AG10803 (cell line): ENCODE data around the gene PIGU.
A peak's percentile ranks its signal among the peaks of the same experiment; 100 is the strongest.

Experiments used
- DNase-seq: peaks from one replicate; pipeline ENCODE4 v3.0.0; 2010; ENCODE audit warnings: low read depth
- H3K4me3 ChIP-seq: 2 replicates; pipeline ENCODE4 v1.5.1; 2011; ENCODE audit warnings: mild to moderate bottlenecking, low read length, control low read depth
- TF ChIP-seq, protein P1 (sequence below): conservative IDR thresholded peaks from 2 replicates; pipeline ENCODE4 v1.5.1; 2011; ENCODE audit warnings: mild to moderate bottlenecking, low read length, control low read depth, inconsistent platforms

The PIGU gene

DNA sequence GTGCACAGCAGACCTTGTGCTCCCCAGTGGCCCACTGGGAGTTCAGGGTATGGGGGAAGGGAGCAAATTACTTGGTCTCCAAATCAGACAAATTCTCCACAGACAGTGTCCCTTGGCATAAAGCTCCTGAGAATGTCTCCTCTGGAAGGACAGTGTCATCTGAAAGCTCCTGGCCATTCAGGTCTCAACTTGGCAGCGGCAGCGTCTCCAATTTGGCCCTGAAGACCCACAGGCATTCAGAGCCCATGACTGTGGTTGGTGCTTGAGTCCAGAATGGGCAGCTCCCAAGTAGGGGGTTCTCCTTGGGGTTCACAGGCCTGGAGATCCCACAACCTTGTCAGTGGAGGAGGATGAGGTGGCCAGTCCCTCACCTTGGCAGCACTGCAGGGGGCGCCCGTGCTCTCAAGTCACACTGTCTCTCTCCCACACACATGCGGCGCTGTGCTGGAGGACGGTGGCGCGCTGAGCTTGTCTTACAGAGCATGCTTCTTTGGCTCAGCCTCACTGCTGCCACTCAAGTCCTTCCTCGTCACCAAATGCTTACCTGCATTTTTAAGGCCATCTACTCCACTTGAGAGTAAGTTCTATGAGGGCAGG, 140.0 kb downstream of the PIGU start:
- H3K4me3 ChIP-seq = no peak overlapping the region
- TF ChIP-seq, protein P1, sequence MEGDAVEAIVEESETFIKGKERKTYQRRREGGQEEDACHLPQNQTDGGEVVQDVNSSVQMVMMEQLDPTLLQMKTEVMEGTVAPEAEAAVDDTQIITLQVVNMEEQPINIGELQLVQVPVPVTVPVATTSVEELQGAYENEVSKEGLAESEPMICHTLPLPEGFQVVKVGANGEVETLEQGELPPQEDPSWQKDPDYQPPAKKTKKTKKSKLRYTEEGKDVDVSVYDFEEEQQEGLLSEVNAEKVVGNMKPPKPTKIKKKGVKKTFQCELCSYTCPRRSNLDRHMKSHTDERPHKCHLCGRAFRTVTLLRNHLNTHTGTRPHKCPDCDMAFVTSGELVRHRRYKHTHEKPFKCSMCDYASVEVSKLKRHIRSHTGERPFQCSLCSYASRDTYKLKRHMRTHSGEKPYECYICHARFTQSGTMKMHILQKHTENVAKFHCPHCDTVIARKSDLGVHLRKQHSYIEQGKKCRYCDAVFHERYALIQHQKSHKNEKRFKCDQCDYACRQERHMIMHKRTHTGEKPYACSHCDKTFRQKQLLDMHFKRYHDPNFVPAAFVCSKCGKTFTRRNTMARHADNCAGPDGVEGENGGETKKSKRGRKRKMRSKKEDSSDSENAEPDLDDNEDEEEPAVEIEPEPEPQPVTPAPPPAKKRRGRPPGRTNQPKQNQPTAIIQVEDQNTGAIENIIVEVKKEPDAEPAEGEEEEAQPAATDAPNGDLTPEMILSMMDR = peak; percentile 47
- DNase-seq = peak; percentile 39

DNA sequence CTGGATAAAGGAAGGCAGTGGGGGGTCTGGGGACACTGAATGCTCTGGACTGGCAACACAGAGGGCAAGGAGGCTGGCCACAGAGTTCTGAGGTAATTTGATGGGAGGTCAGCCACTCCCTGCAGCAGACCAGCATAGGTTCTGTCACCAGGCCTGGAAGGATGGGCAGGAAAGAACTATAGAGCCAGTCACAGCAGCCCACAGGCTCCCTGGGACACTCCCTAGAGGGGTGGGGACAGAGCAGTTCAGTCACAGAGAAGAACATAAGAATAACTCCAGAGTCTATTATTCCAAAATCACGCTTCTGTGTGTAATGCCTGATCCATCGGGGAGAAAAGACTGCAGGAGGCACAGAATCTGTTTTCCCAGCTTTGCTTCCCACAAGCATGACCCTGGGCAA, 141.0 kb downstream of the PIGU start:
- H3K4me3 ChIP-seq = no peak overlapping the region
- TF ChIP-seq, protein P1 = no peak
- DNase-seq = no peak

DNA sequence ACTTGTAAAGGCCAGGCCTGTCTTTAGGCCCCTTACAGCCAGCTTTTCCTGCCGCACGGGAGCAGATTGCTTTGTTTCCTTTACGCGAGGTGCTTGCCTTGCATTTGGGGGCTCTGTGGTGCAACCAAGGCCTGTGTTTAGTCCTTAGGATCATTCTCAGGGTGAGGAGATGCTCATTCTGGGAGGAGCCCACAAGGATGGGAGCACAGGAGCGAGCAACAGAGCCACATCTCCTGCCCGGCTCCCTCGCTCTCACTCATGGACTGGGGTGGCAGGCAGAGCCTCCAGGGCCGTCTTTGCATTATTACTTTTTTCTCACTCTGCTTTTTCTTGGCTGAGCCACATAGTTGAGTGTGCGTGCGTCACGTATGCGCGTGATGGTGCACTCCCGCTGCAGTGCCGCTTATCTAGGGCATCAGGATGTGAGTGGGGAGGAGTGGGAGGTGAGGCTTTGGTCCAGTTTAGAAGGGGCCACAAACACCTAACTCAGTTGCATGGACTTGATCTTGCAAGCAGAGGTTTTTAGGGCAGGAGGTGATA, 141.5 kb downstream of the PIGU start:
- no peak for DNase-seq
- TF ChIP-seq, protein P1 = no peak
- H3K4me3 ChIP-seq = no peak overlapping the region

DNA sequence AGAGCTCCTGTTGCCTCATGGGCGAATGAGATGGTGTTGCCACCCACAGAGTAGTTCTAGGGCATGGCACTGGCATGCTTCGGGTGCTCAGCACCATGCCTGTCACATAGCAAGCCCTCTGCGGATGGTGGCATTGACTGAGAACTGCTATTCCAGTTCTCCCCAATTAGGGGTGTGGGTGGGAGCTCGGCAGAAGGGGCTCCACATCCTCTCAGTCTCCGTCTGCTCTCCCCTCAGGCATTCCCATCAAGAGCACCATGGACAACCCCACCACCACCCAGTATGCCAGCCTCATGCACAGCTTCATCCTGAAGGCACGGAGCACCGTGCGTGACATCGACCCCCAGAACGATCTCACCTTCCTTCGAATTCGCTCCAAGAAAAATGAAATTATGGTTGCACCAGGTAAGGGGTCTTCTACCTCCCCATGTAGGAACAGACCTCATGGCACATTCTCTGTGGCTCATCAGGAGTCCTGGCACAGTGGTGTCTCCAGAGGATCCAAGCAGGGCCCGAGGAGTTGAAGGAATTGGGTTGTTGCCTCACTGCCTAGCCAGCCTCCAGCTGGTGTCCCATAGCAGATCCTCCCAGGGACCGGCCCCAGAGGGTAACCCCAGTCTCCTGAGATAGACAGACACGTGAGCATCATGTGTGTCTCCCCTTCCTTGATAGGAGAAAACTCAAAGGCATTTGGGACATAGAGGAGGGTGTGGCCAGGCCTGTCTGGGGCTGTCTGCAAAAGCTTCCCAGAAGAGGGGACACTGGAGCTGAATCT, 142.3 kb downstream of the PIGU start:
- TF ChIP-seq, protein P1 = no peak
- DNase-seq = no peak
- no peak overlapping the region for H3K4me3 ChIP-seq

DNA sequence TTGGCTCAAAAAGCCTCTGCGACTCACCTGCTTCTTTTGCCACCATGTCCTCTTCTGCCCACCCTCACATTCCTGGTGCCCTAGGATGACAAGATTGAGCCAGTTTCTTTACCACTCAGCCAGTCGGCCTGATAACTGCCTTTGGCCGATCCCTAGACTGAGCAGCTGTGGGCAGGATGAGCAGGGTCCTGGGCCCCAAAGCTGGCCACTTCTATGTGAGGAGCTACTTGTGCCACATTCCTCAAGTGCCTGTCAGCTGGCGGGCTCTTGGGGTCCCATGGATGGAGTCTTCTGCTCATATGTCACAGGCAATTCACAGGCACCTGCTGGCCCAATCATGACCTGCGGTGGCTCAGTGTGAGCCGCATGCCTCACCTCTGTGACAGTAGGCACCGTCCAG, 144.1 kb downstream of the PIGU start:
- no peak overlapping the region for H3K4me3 ChIP-seq
- TF ChIP-seq, protein P1 = no peak
- no peak for DNase-seq

DNA sequence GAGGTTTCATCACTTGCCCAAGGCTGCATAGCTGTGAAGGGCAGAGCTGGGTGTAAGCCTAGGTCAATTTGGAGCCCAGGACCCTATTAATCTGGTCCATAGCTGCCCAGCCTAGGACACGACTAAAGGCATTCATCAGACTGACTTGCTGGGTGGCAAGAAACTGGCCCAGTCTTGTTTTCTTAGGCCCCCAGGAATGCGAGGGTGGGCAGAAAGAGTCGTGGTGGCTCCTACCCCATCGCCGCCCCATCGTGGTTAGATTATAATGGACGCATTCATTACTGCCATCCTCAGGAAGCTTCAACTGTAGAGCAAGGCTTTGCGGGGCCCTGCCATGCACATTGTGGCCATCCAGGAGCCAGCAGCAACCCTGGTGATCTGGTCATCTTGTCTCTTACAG, 144.6 kb downstream of the PIGU start:
- DNase-seq = no peak
- H3K4me3 ChIP-seq = no peak overlapping the region
- TF ChIP-seq, protein P1 = no peak

DNA sequence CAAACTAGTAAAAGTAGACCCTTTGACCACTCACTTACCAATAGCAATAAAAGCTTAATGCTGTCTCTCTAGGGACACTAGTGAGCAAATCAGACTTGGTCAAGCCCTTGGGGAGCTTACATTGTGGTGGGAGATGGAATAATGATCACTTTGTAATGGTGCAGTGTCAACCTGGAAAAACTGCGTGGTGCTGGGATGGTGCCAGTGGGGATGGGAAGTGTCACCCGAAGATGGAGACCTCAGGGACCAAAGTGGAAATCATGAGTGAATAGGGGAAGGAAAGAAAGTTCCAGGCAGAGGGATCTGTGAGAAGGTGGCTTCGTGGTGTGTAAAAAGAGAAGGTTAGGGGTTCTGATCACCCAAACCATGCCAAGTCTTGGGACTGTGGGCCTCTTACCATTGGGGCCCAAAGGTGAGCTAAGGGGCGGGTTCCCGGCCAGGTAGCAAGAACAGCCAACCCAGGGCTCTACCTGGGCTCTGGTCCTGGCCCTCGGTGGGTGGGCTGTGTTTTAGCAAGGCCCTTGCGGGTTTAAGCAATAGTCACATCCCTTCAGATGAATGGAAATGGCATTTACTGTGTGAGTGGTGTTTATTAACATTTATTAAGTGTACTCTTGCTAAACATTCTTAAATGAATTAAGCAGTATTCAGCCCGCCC, 145.2 kb downstream of the PIGU start:
- TF ChIP-seq, protein P1 = no peak
- H3K4me3 ChIP-seq = no peak overlapping the region
- no peak for DNase-seq
